Measurements from ENCODE around the gene OTUD4. TPM values are rescaled to one million over a fixed set of nuclear protein-coding genes. Genes with fewer than 3 reads are reported as not detected.
A peak's percentile ranks its signal among the peaks of the same experiment; 100 is the strongest.

The OTUD4 gene
- total and polyA plus RNA-seq, 9 of the 15 experiments (the other 6 are each of a cell fraction or from before 2014, with no cell fraction given), result 4.2 to 29.0 (median 24.8) TPM

- TF ChIP-seq REST (IDR thresholded peaks at IDR 0.05; ENCODE audit: borderline replicate concordance), result 0 out of 2 replicates have a peak, but pooled peaks have one; percentile 22
- no peak for TF ChIP-seq REST (CRISPR knock-in tag; IDR thresholded peaks at IDR 0.05; ENCODE audit: low read depth)
- TF ChIP-seq POLR3A (IDR thresholded peaks at IDR 0.05; ENCODE audit: borderline replicate concordance, extremely low read depth, insufficient read depth, insufficient read length), result no peak
- TF ChIP-seq U2AF1 (optimal IDR thresholded peaks at IDR 0.05; ENCODE audit: low read depth, low read length), result no peak
- 0 out of 2 replicates have a peak, but pooled peaks have one; percentile 8 for TF ChIP-seq ZNF431 (CRISPR knock-in tag; IDR thresholded peaks at IDR 0.05)
- no peak; a peak in 1 of 4 replicates for TF ChIP-seq ZNF639 (CRISPR knock-in tag; conservative IDR thresholded peaks at IDR 0.05 in 1 of 2, IDR thresholded peaks at IDR 0.05 in 1 of 2)
- TF ChIP-seq ZEB2 (IDR thresholded peaks at IDR 0.05), result no peak
- TF ChIP-seq RBM39 (optimal IDR thresholded peaks at IDR 0.05; ENCODE audit: low read depth, low read length), result no peak
- TF ChIP-seq HLTF (IDR thresholded peaks at IDR 0.05), result no peak
- no peak for TF ChIP-seq DLX4 (CRISPR knock-in tag; IDR thresholded peaks at IDR 0.05)
- TF ChIP-seq ZNF584 (CRISPR knock-in tag; IDR thresholded peaks at IDR 0.05; ENCODE audit: low read depth), result no peak
- TF ChIP-seq XRCC4 (IDR thresholded peaks at IDR 0.05; ENCODE audit: extremely low read depth, insufficient read depth, insufficient read length), result no peak
- no peak for TF ChIP-seq ZBTB17 (CRISPR knock-in tag; IDR thresholded peaks at IDR 0.05)
- TF ChIP-seq NR3C1 (CRISPR knock-in tag; IDR thresholded peaks at IDR 0.05), result no peak
- no peak for TF ChIP-seq E2F4 (CRISPR knock-in tag; IDR thresholded peaks at IDR 0.05; ENCODE audit: low read depth)
- no peak for TF ChIP-seq BRF1 (IDR thresholded peaks at IDR 0.05; ENCODE audit: borderline replicate concordance, extremely low read depth, insufficient read length)
- TF ChIP-seq JUND (IDR thresholded peaks at IDR 0.05; ENCODE audit: borderline replicate concordance, low read depth, low read length), result peak; percentile 63
- peak; percentile 76; the same call in 1 of the 3 replicates for TF ChIP-seq JUND (tag; IDR thresholded peaks at IDR 0.05; ENCODE audit: borderline replicate concordance, low read depth, low read length)
- no peak for TF ChIP-seq HIVEP1 (CRISPR knock-in tag; IDR thresholded peaks at IDR 0.05)
Measured at GRCh38 chr4:145098675-145099037, 81.7 kb downstream of the OTUD4 start (continued).

Measured in K562 (cell line).